ENCODE data around the gene NGEF.
"Not testable (repeated sequence)": the region's sequence is repeated elsewhere in the genome, so short reads cannot be mapped to it uniquely, and the experiment has no call there.

The NGEF gene

DNA sequence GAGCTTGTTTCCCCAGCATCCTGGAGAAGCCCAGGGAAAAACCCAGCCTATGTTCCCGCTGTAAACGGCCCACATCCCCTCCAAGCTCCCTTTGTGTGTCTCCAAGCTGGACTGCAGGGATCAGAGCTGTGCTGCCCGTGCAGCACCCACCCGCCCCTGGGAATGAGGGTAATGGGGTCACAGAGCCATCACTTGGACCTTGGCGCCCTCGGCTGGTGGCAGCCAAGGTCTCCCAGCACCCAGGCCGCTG is 46.4 kb upstream of the NGEF start:
- TF ChIP-seq ZNF274 (IDR thresholded peaks at IDR 0.05; ENCODE audit: low read depth, low read length) = no peak
- no peak for TF ChIP-seq SUZ12 (IDR thresholded peaks at IDR 0.05; ENCODE audit: extremely low read depth, insufficient read depth, insufficient read length)
- no peak for TF ChIP-seq YY1 (IDR thresholded peaks at IDR 0.05; ENCODE audit: insufficient read depth, insufficient read length)
- Histone ChIP-seq H3K27me3 (ENCODE audit: insufficient read depth, insufficient read length) (peaks cover 14% of the 10 kb centered on the region), H3K4me1 (ENCODE audit: insufficient read depth, insufficient read length) (peaks cover 26% of the 10 kb centered on the region), H3K36me3 (ENCODE audit: insufficient read depth, insufficient read length, low read length) (no peaks in the 10 kb centered on the region), H3K9me3 (ENCODE audit: insufficient read depth, low read length) (no peaks in the 10 kb centered on the region), H3K4me3 (ENCODE audit: insufficient read length, low read depth) (no peak overlapping the region), H3K9ac (ENCODE audit: insufficient read length, low read depth) (no peak overlapping the region)
- DNase-seq (ENCODE audit: low read depth, low spot score) = no peak

DNA sequence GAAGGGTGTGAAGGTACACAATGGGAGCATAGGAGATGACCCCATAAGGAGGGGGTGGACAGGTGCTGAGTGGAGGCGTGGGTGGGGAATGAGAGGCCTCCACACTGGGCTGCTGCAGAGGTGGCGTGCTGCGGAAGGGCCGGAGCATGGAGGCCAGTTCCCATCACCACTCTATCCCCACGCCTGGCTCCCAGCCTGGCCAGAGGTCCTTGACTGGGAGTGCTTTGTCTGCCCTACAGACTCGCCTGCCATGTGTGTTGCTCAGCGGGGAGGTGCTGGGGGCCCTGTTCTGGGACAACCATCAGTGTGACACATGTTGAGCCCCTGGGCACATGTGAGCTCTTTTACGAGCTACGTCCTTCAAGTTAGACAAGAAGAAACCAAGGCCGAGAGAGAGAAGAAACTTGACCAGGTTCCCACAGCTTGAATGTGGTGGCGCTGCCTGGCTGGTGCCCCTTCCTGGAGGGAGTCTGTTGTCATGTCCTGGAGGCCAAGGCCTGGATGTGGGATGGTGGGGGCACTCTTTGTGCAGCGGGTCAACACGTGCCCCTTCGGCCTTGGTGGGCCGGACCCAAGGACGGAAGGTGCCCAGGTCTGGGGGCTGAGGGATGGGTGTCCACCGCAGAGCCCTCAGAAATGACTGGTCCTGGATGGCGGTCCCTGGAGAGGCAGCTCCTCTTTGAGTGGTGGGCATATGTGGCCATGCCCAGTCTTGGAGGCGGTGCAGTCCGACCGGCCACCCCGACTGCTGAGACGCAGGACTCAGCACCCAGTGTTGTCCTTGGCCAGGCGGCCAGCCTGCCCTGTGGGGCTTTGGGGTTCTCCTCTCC is 45.9 kb upstream of the NGEF start:
- H3K9me3 ChIP-seq (ENCODE audit: insufficient read depth, low read length) = no peaks in the 10 kb centered on the region
- peaks cover 26% of the 10 kb centered on the region for H3K4me1 ChIP-seq (ENCODE audit: insufficient read depth, insufficient read length)
- H3K4me3 ChIP-seq (ENCODE audit: insufficient read length, low read depth) = no peak overlapping the region
- DNase-seq (ENCODE audit: low read depth, low spot score) = no peak
- TF ChIP-seq ZNF274 (IDR thresholded peaks at IDR 0.05; ENCODE audit: low read depth, low read length) (no peak), SUZ12 (IDR thresholded peaks at IDR 0.05; ENCODE audit: extremely low read depth, insufficient read depth, insufficient read length) (no peak), YY1 (IDR thresholded peaks at IDR 0.05; ENCODE audit: insufficient read depth, insufficient read length) (no peak)
- H3K36me3 ChIP-seq (ENCODE audit: insufficient read depth, insufficient read length, low read length) = no peaks in the 10 kb centered on the region
- peaks cover 18% of the 10 kb centered on the region for H3K27me3 ChIP-seq (ENCODE audit: insufficient read depth, insufficient read length)
- no peak overlapping the region for H3K9ac ChIP-seq (ENCODE audit: insufficient read length, low read depth)

DNA sequence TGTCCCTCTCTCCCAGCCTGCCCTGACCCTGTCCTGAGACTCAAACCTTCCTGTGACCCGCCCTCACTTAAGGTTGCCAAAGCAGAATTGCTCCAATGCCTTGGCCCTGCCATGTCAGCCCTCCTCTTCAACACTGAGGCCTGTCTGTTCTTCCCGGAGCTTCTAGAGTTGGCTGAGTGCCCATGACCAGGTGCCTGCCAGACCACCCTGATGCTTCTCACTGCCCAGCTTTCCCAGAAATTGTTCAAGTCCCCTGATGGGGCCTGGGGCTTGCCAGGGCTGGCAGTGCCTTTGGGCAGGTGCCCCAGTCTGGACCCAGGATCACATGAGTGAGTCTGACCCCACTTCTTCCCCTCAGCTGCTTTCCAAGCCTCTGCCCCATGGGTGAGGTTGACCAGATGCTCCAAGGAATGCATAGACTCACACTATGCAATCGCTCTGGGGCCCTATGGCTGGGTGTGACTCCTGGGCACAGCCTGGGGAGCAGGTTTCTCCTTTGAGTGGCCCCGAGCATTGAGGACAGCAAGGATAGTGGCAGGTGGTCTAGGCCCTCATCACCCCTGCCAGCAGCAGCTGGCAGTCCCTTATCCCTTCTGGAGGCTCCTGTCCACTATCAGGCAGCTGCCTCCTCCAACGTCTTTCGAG is 44.0 kb upstream of the NGEF start:
- Histone ChIP-seq H3K4me1 (ENCODE audit: insufficient read depth, insufficient read length) (peaks cover 12% of the 10 kb centered on the region), H3K9ac (ENCODE audit: insufficient read length, low read depth) (no peak overlapping the region), H3K27me3 (ENCODE audit: insufficient read depth, insufficient read length) (peaks cover 18% of the 10 kb centered on the region), H3K36me3 (ENCODE audit: insufficient read depth, insufficient read length, low read length) (no peaks in the 10 kb centered on the region), H3K9me3 (ENCODE audit: insufficient read depth, low read length) (no peaks in the 10 kb centered on the region), H3K4me3 (ENCODE audit: insufficient read length, low read depth) (no peak overlapping the region)
- no peak for DNase-seq (ENCODE audit: low read depth, low spot score)
- TF ChIP-seq ZNF274 (IDR thresholded peaks at IDR 0.05; ENCODE audit: low read depth, low read length) = no peak
- TF ChIP-seq YY1 (IDR thresholded peaks at IDR 0.05; ENCODE audit: insufficient read depth, insufficient read length) = no peak
- no peak for TF ChIP-seq SUZ12 (IDR thresholded peaks at IDR 0.05; ENCODE audit: extremely low read depth, insufficient read depth, insufficient read length)

DNA sequence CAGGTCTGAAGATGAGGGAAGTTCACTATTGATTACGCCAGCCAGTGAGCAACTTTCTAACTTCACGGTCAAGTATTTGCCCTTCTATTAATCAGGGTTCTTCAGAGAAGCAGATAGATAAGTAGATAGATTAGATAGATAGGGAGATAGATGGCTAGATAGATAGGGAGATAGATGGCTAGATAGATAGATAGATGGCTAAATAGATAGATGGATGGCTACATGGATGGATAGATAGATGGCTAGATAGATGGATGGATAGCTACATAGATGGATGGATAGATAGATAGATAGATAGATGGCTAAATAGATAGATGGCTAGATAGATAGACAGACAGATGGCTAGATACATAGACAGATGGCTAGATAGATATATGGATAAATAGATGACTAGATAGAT is 42.3 kb upstream of the NGEF start:
- Histone ChIP-seq H3K36me3 (ENCODE audit: insufficient read depth, insufficient read length, low read length) (no peaks in the 10 kb centered on the region), H3K4me1 (ENCODE audit: insufficient read depth, insufficient read length) (peaks cover 6% of the 10 kb centered on the region), H3K27me3 (ENCODE audit: insufficient read depth, insufficient read length) (peaks cover 18% of the 10 kb centered on the region), H3K9ac (ENCODE audit: insufficient read length, low read depth) (no peak overlapping the region), H3K9me3 (ENCODE audit: insufficient read depth, low read length) (no peaks in the 10 kb centered on the region), H3K4me3 (ENCODE audit: insufficient read length, low read depth) (no peak overlapping the region)
- DNase-seq (ENCODE audit: low read depth, low spot score) = no peak
- TF ChIP-seq SUZ12 (IDR thresholded peaks at IDR 0.05; ENCODE audit: extremely low read depth, insufficient read depth, insufficient read length) = no peak
- TF ChIP-seq YY1 (IDR thresholded peaks at IDR 0.05; ENCODE audit: insufficient read depth, insufficient read length) = no peak
- TF ChIP-seq ZNF274 (IDR thresholded peaks at IDR 0.05; ENCODE audit: low read depth, low read length) = no peak

DNA sequence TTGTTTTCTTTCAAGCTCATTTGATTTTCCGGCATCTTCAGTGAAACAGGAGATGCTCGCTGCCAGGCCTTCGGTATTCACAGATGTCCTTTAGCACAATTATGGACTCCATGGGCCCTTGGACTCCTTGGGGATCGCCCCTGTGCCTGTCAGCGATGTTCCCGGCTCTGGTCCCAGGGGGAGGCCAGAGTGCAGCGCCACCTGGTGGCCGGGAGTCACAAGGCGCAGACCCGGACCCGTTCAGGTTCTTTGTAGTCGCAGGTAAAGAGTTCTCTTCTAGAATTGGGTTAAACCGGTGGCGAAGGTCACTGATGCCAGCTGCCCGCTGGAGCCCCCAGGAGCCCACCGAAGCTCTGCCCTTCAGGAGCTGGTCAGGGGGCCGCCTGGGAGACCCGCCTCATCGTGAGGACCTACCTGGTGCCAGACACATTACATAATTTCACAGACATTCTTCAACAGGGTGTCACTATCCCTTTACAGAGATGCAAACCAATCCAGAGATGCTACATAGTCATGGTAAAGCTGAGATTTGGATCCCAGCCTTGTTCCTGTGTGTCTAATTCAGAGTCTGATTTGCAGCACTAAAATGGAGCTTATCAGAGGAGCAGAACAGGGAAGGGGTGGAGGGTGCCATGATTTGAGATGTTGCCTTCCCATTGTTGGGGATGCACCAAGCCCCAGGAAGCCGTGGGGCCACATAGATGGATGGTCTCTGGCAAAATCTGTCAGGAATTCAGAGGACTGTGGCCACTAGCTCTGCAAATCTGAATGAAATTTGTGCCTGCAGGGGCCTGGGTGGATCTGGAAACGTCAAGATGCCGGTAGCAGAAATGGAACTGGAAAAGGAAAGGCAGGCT is 41.1 kb upstream of the NGEF start:
- no peak for TF ChIP-seq YY1 (IDR thresholded peaks at IDR 0.05; ENCODE audit: insufficient read depth, insufficient read length)
- TF ChIP-seq SUZ12 (IDR thresholded peaks at IDR 0.05; ENCODE audit: extremely low read depth, insufficient read depth, insufficient read length) = no peak
- no peak for TF ChIP-seq ZNF274 (IDR thresholded peaks at IDR 0.05; ENCODE audit: low read depth, low read length)
- DNase-seq (ENCODE audit: low read depth, low spot score) = peak; percentile 58
- H3K9ac ChIP-seq (ENCODE audit: insufficient read length, low read depth) = no peak overlapping the region

DNA sequence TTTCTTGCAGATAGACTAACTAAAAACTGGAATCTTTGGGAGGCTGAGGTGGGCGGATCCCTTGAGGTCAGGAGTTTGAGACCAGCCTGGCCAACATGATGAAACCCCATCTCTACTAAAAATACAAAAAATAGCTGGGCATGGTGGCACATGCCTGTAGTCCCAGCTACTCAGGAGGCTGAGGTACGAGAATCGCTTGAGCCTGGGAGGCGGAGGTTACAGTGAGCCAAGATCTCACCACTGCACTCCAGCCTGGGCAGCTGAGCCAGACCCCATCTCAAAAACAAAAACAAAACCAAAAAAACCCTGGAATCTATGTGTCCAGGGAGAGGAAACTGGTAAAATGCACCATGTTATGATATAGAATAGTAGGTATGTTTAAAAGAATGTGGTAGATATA is 39.5 kb upstream of the NGEF start:
- not testable (repeated sequence) for H3K9ac ChIP-seq (ENCODE audit: insufficient read length, low read depth); H3K4me3 ChIP-seq (ENCODE audit: insufficient read length, low read depth); H3K9me3 ChIP-seq (ENCODE audit: insufficient read depth, low read length); DNase-seq (ENCODE audit: low read depth, low spot score); H3K36me3 ChIP-seq (ENCODE audit: insufficient read depth, insufficient read length, low read length)
- Histone ChIP-seq H3K27me3 (ENCODE audit: insufficient read depth, insufficient read length) (peaks cover 21% of the 10 kb centered on the region), H3K4me1 (ENCODE audit: insufficient read depth, insufficient read length) (peaks cover 17% of the 10 kb centered on the region)

More for the DNA sequence above, 41.1 kb upstream of the NGEF start:
- no peaks in the 10 kb centered on the region for H3K9me3 ChIP-seq (ENCODE audit: insufficient read depth, low read length)
- H3K36me3 ChIP-seq (ENCODE audit: insufficient read depth, insufficient read length, low read length) = no peaks in the 10 kb centered on the region
- H3K4me3 ChIP-seq (ENCODE audit: insufficient read length, low read depth) = no peak overlapping the region
- H3K27me3 ChIP-seq (ENCODE audit: insufficient read depth, insufficient read length) = peaks cover 21% of the 10 kb centered on the region
- peaks cover 13% of the 10 kb centered on the region for H3K4me1 ChIP-seq (ENCODE audit: insufficient read depth, insufficient read length)
